ENCODE measurements around the gene PANK2.
"Not testable (repeated sequence)": the region's sequence is repeated elsewhere in the genome, so short reads cannot be mapped to it uniquely, and the experiment has no call there.

PANK2 gene

GRCh38 chr20:3901028-3901705 is 12.0 kb downstream of the PANK2 start:
- Histone ChIP-seq H3K36me3 (ENCODE audit: control insufficient read depth, insufficient read depth, low read length) (no peaks in the 10 kb centered on the region; the same call in 1 of the 2 replicates), H3K4me3 (ENCODE audit: low read length) (no peak overlapping the region), H3K4me1 (ENCODE audit: control insufficient read depth, insufficient read depth, low read length) (0 out of 2 replicates have a peak, but pooled peaks cover 2% of the 10 kb centered on the region), H3K27ac (ENCODE audit: low read length) (no peak overlapping the region), H3K9me3 (ENCODE audit: control insufficient read depth, insufficient read depth, low read length) (no peaks in the 10 kb centered on the region), H3K27me3 (ENCODE audit: control insufficient read depth, insufficient read depth, low read length) (no peaks in the 10 kb centered on the region)
- WGBS (ENCODE audit: insufficient coverage, insufficient read length), result no CpG with 5 or more reads among the region's 3 CpGs
- no peak for DNase-seq (ENCODE audit: low read depth, low spot score)

- H3K27ac ChIP-seq (ENCODE audit: low read length), result no peak overlapping the region
- H3K9me3 ChIP-seq (ENCODE audit: control insufficient read depth, insufficient read depth, low read length), result no peaks in the 10 kb centered on the region
- 0 out of 2 replicates have a peak, but pooled peaks cover under 1% of the 10 kb centered on the region for H3K4me1 ChIP-seq (ENCODE audit: control insufficient read depth, insufficient read depth, low read length)
- H3K36me3 ChIP-seq (ENCODE audit: control insufficient read depth, insufficient read depth, low read length), result no peaks in the 10 kb centered on the region; the same call in 1 of the 2 replicates
- no peaks in the 10 kb centered on the region for H3K27me3 ChIP-seq (ENCODE audit: control insufficient read depth, insufficient read depth, low read length)
- no CpG with 5 or more reads among the region's 9 CpGs for WGBS (ENCODE audit: insufficient coverage, insufficient read length)
- no peak overlapping the region for H3K4me3 ChIP-seq (ENCODE audit: low read length)
- DNase-seq (ENCODE audit: low read depth, low spot score), result no peak
Observed at GRCh38 chr20:3901706-3902440, 12.7 kb downstream of the PANK2 start.

- Histone ChIP-seq H3K4me1 (ENCODE audit: control insufficient read depth, insufficient read depth, low read length) (no peaks in the 10 kb centered on the region), H3K27ac (ENCODE audit: low read length) (no peak overlapping the region), H3K9me3 (ENCODE audit: control insufficient read depth, insufficient read depth, low read length) (no peaks in the 10 kb centered on the region), H3K4me3 (ENCODE audit: low read length) (no peak overlapping the region), H3K36me3 (ENCODE audit: control insufficient read depth, insufficient read depth, low read length) (no peaks in the 10 kb centered on the region), H3K27me3 (ENCODE audit: control insufficient read depth, insufficient read depth, low read length) (no peaks in the 10 kb centered on the region)
- DNase-seq (ENCODE audit: low read depth, low spot score), result no peak
- no CpG with 5 or more reads among the region's 5 CpGs for WGBS (ENCODE audit: insufficient coverage, insufficient read length)
Observed at GRCh38 chr20:3902446-3902845, 13.3 kb downstream of the PANK2 start.

DNA sequence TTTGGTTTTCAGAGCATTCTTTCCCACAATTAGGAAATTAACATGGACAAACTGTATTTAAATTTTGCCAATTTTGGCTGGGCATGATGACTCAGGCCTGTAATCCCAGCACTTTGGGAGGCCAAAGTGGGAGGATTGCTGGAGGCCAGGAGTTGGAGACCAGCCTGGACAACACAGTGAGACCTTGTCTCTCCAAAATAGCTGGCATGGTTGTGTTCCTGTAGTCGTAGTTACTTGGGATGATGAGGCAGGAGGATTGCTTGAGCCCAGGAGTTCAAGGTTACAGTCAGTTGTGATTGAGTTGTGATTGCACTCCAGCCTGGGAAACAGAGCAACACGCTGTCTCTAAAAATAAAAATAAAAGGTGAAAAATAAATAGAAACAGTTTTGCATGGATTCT is 15.0 kb downstream of the PANK2 start:
- no CpG with 5 or more reads among the region's 2 CpGs for WGBS (ENCODE audit: insufficient coverage, insufficient read length)

DNA sequence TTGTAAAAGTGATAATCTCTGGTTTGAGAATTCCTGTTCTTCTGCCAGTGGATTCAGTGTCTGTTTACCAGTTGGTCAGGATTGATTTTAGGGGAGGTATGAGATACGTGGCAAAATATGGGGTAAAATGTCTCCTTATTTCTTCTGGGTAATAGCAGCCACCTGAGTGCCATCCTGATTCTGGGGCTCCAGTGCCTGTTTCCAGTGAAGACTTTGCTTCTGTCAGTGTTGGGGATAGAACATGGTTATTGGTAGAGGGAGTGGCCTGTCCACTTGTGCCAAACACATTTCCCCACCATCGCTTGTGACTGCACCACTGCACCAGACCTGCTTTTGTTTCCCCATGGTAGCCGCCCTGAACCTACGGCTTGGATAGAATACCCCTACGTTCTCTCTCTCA is 15.7 kb downstream of the PANK2 start:
- DNase-seq (ENCODE audit: low read depth, low spot score), result no peak
- Histone ChIP-seq H3K27ac (ENCODE audit: low read length) (no peak overlapping the region), H3K36me3 (ENCODE audit: control insufficient read depth, insufficient read depth, low read length) (peaks cover 14% of the 10 kb centered on the region; the same call in 1 of the 2 replicates), H3K9me3 (ENCODE audit: control insufficient read depth, insufficient read depth, low read length) (no peaks in the 10 kb centered on the region), H3K4me1 (ENCODE audit: control insufficient read depth, insufficient read depth, low read length) (no peaks in the 10 kb centered on the region), H3K27me3 (ENCODE audit: control insufficient read depth, insufficient read depth, low read length) (no peaks in the 10 kb centered on the region; the same call in 1 of the 2 replicates), H3K4me3 (ENCODE audit: low read length) (no peak overlapping the region)
- WGBS (ENCODE audit: insufficient coverage, insufficient read length), result no CpG with 5 or more reads among the region's 5 CpGs

More for the DNA sequence above, 15.0 kb downstream of the PANK2 start:
- no peak overlapping the region for H3K27ac ChIP-seq (ENCODE audit: low read length)
- DNase-seq (ENCODE audit: low read depth, low spot score), result no peak
- H3K4me1 ChIP-seq (ENCODE audit: control insufficient read depth, insufficient read depth, low read length), result no peaks in the 10 kb centered on the region
- no peak overlapping the region for H3K4me3 ChIP-seq (ENCODE audit: low read length)
- H3K27me3 ChIP-seq (ENCODE audit: control insufficient read depth, insufficient read depth, low read length), result no peaks in the 10 kb centered on the region; the same call in 1 of the 2 replicates
- H3K9me3 ChIP-seq (ENCODE audit: control insufficient read depth, insufficient read depth, low read length), result no peaks in the 10 kb centered on the region
- peaks cover 10% of the 10 kb centered on the region; the same call in 1 of the 2 replicates for H3K36me3 ChIP-seq (ENCODE audit: control insufficient read depth, insufficient read depth, low read length)

DNA sequence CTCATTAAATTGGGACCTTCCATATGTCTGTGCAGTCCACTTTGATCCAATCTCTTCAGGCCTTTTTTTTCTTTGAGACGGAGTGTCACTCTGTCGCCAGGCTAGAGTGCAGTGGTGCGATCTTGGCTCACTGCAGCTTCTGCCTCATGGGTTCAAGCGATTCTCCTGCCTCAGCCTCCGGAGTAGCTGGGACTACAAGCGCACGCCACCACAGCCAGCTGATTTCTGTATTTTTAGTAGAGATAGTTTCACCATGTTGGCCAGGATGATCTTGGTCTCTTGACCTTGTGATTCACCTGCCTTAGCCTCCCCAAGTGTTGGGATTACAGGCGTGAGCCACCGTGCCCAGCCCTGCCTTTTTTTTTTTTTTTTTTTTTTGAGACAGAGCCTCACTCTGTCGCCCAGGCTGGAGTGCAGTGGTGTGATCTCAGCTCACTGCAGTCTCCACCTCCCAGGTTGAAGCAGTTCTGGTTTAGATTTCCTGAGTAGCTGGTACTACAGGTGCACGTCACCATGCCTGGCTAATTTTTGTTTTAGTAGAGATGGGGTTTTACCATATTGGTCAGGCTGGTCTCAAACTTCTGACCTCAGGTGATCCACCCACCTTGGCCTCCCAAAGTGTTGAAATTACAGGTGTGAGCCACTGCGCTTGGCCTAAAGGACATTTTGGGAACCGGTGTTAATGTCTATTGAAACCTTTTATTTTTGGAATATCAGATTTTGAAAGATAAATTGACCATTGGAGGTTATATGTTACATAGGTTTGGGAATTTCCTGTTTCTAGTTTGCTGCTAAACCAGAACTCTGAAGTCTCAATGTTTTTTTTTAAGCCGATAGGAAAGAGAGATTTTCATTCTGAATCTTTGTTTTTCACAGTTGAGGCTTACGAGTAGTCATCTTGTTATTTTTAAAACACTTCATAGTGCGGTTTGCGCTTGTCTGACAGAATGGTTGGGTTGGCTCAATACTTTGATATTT is 17.8 kb downstream of the PANK2 start:
- H3K27ac ChIP-seq (ENCODE audit: low read length); H3K27me3 ChIP-seq (ENCODE audit: control insufficient read depth, insufficient read depth, low read length); DNase-seq (ENCODE audit: low read depth, low spot score); H3K4me3 ChIP-seq (ENCODE audit: low read length); H3K9me3 ChIP-seq (ENCODE audit: control insufficient read depth, insufficient read depth, low read length); H3K4me1 ChIP-seq (ENCODE audit: control insufficient read depth, insufficient read depth, low read length): not testable (repeated sequence)
- WGBS (ENCODE audit: insufficient coverage, insufficient read length), result no CpG with 5 or more reads among the region's 17 CpGs
- H3K36me3 ChIP-seq (ENCODE audit: control insufficient read depth, insufficient read depth, low read length), result peaks cover 20% of the 10 kb centered on the region; the same call in 1 of the 2 replicates

- Histone ChIP-seq H3K9me3 (ENCODE audit: control insufficient read depth, insufficient read depth, low read length) (no peaks in the 10 kb centered on the region), H3K27ac (ENCODE audit: low read length) (no peak overlapping the region), H3K4me1 (ENCODE audit: control insufficient read depth, insufficient read depth, low read length) (no peaks in the 10 kb centered on the region), H3K36me3 (ENCODE audit: control insufficient read depth, insufficient read depth, low read length) (peaks cover 20% of the 10 kb centered on the region; the same call in 1 of the 2 replicates), H3K4me3 (ENCODE audit: low read length) (no peak overlapping the region), H3K27me3 (ENCODE audit: control insufficient read depth, insufficient read depth, low read length) (no peaks in the 10 kb centered on the region; the same call in 1 of the 2 replicates)
- WGBS (ENCODE audit: insufficient coverage, insufficient read length), result no CpG with 5 or more reads among the region's 4 CpGs
- DNase-seq (ENCODE audit: low read depth, low spot score), result no peak
Observed at GRCh38 chr20:3908667-3909066, 19.5 kb downstream of the PANK2 start.

GRCh38 chr20:3909952-3910366 is 20.8 kb downstream of the PANK2 start:
- H3K4me3 ChIP-seq (ENCODE audit: low read length), result no peak overlapping the region
- peaks cover 26% of the 10 kb centered on the region; the same call in 1 of the 2 replicates for H3K36me3 ChIP-seq (ENCODE audit: control insufficient read depth, insufficient read depth, low read length)
- no peak for DNase-seq (ENCODE audit: low read depth, low spot score)
- H3K27ac ChIP-seq (ENCODE audit: low read length), result no peak overlapping the region
- H3K27me3 ChIP-seq (ENCODE audit: control insufficient read depth, insufficient read depth, low read length), result no peaks in the 10 kb centered on the region; the same call in 1 of the 2 replicates
- no peaks in the 10 kb centered on the region for H3K9me3 ChIP-seq (ENCODE audit: control insufficient read depth, insufficient read depth, low read length)
- H3K4me1 ChIP-seq (ENCODE audit: control insufficient read depth, insufficient read depth, low read length), result no peaks in the 10 kb centered on the region

GRCh38 chr20:3910853-3911252 is 21.7 kb downstream of the PANK2 start:
- no CpG with 5 or more reads among the region's 2 CpGs for WGBS (ENCODE audit: insufficient coverage, insufficient read length)
- Histone ChIP-seq H3K4me1 (ENCODE audit: control insufficient read depth, insufficient read depth, low read length) (no peaks in the 10 kb centered on the region), H3K27ac (ENCODE audit: low read length) (no peak overlapping the region), H3K27me3 (ENCODE audit: control insufficient read depth, insufficient read depth, low read length) (no peaks in the 10 kb centered on the region; the same call in 1 of the 2 replicates), H3K4me3 (ENCODE audit: low read length) (no peak overlapping the region), H3K36me3 (ENCODE audit: control insufficient read depth, insufficient read depth, low read length) (peaks cover 26% of the 10 kb centered on the region; the same call in 1 of the 2 replicates), H3K9me3 (ENCODE audit: control insufficient read depth, insufficient read depth, low read length) (no peaks in the 10 kb centered on the region)
- DNase-seq (ENCODE audit: low read depth, low spot score), result no peak

GRCh38 chr20:3911956-3912355 is 22.8 kb downstream of the PANK2 start:
- Histone ChIP-seq H3K4me1 (ENCODE audit: control insufficient read depth, insufficient read depth, low read length) (no peaks in the 10 kb centered on the region), H3K36me3 (ENCODE audit: control insufficient read depth, insufficient read depth, low read length) (peaks cover 30% of the 10 kb centered on the region; the same call in 1 of the 2 replicates), H3K9me3 (ENCODE audit: control insufficient read depth, insufficient read depth, low read length) (no peaks in the 10 kb centered on the region), H3K27me3 (ENCODE audit: control insufficient read depth, insufficient read depth, low read length) (no peaks in the 10 kb centered on the region; the same call in 1 of the 2 replicates), H3K27ac (ENCODE audit: low read length) (no peak overlapping the region), H3K4me3 (ENCODE audit: low read length) (no peak overlapping the region)
- 100% methylated on average over 1 of the region's 2 CpGs for WGBS (ENCODE audit: insufficient coverage, insufficient read length)
- no peak for DNase-seq (ENCODE audit: low read depth, low spot score)

All from iPS DF 6.9 (cell line).